Epithelial cell of proximal tubule (primary cell): ENCODE data around the gene SAMD8. TPM values are rescaled to one million over a fixed set of nuclear protein-coding genes. Genes with fewer than 3 reads are reported as not detected.

Experiments used
- DNase-seq: peaks from one replicate; pipeline ENCODE4 v3.0.0-alpha.2; 2011; ENCODE audit warnings: low read depth
- H3K4me3 ChIP-seq: 2 replicates; pipeline ENCODE4 v1.5.1; 2011; ENCODE audit warnings: low read depth, mild to moderate bottlenecking, low read length
- CTCF ChIP-seq: conservative IDR thresholded peaks from 2 replicates; pipeline ENCODE4 v1.5.1; 2012; ENCODE audit warnings: low read depth, mild to moderate bottlenecking, low read length
- total RNA-seq: library from RNA; depleted of rRNA; stranded (reverse); fragments of >200 nt; gene quantifications from 2 replicates; pipeline ENCODE4 v1.2.3, GENCODE V29; 2015

SAMD8 gene
- total RNA-seq, 1 donor from 2014 or later = 11.3 TPM

GRCh38 chr10:75228278-75228677, 116.8 kb downstream of the SAMD8 start:
- DNase-seq = no peak
- H3K4me3 ChIP-seq = no peak overlapping the region
- no peak for TF ChIP-seq CTCF

GRCh38 chr10:75228834-75229233, 117.4 kb downstream of the SAMD8 start:
- H3K4me3 ChIP-seq = no peak overlapping the region

GRCh38 chr10:75229971-75230370, 118.5 kb downstream of the SAMD8 start:
- TF ChIP-seq CTCF = no peak
- no peak for DNase-seq
- no peak overlapping the region for H3K4me3 ChIP-seq

More at GRCh38 chr10:75228834-75229233, 117.4 kb downstream of the SAMD8 start:
- DNase-seq = no peak
- no peak for TF ChIP-seq CTCF

GRCh38 chr10:75230600-75231038, 119.2 kb downstream of the SAMD8 start:
- H3K4me3 ChIP-seq = no peak overlapping the region
- TF ChIP-seq CTCF = peak; percentile 97
- no peak for DNase-seq

Other genes with a start within 250 kb of the SAMD8 start
- 213 and 237 TPM in 2 replicates for gene VDAC2, start 99.1 kb downstream of the SAMD8 start, total RNA-seq
- gene COMTD1, start 124.3 kb downstream of the SAMD8 start, total RNA-seq = 41.5 and 62.2 TPM in 2 replicates